HFFc6 (cell line): ENCODE data around the gene CPNE4. TPM values are rescaled to one million over a fixed set of nuclear protein-coding genes. Genes with fewer than 3 reads are reported as not detected.

Experiments
- DNase-seq: peaks from one replicate; pipeline ENCODE4 v3.0.0-alpha.2; 2018
- H3K27ac Mint-ChIP-seq: 2 replicates; pipeline ENCODE4 v1.8.0; 2020; ENCODE audit warnings: mild to moderate bottlenecking, mixed read lengths
- H3K27me3 Mint-ChIP-seq: 2 replicates; pipeline ENCODE4 v1.8.0; 2021; ENCODE audit warnings: mild to moderate bottlenecking, moderate library complexity, mixed read lengths; ENCODE audit not compliant: insufficient read depth
- H3K36me3 Mint-ChIP-seq: 2 replicates; pipeline ENCODE4 v1.8.0; 2021; ENCODE audit warnings: low read depth, mixed read lengths
- H3K4me1 Mint-ChIP-seq: 2 replicates; pipeline ENCODE4 v1.8.0; 2020; ENCODE audit warnings: low read depth, mixed read lengths
- H3K4me3 Mint-ChIP-seq: 2 replicates; pipeline ENCODE4 v1.8.0; 2020; ENCODE audit warnings: mild to moderate bottlenecking, moderate library complexity, mixed read lengths
- H3K9me3 Mint-ChIP-seq: 2 replicates; pipeline ENCODE4 v1.8.0; 2020; ENCODE audit warnings: mild to moderate bottlenecking, mixed read lengths
- total RNA-seq, 6 experiments: library from RNA; stranded (reverse); fragmentation: NEBNext Ultra II Directional; extraction: Animal tissue kit (Norgen Biotek cat#: 25700); gene quantifications; 2 replicates in 1 of 6; 3 replicates in 5 of 6; pipeline ENCODE4 v1.2.3, GENCODE V29; 2021
- TF ChIP-seq, protein P1 (sequence below): fragments of 200-600 bp; sonication (generic); IDR thresholded peaks from 2 replicates; pipeline ENCODE4 v1.5.0; 2021; ENCODE audit warnings: antibody characterized with exemption, mild to moderate bottlenecking

The CPNE4 gene
- total RNA-seq, 6 experiments from 2014 or later: not detected

DNA sequence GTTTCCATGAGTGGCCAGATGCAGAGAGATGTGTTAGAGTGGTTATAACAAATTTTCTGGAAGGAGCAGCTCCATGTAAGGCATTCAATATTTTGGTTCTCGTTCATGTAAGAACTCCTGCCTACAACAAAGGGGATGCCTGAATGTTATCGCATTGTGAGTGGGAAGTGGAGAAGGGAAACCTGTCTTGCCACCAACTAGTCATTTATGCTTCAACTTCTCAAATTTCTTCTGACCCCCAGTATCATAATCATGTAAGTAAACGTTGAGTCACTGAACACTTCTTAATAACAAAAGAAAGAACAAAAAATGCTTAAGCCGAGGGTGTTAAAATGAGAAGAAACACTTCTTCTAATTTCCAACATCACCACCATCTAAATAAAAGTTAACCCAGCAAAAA, 470.0 kb downstream of the CPNE4 start:
- Mint-ChIP-seq H3K27ac (no peak overlapping the region), H3K4me1 (no peaks in the 10 kb centered on the region), H3K4me3 (no peak overlapping the region), H3K9me3 (no peaks in the 10 kb centered on the region), H3K27me3 (peaks cover 21% of the 10 kb centered on the region), H3K36me3 (no peaks in the 10 kb centered on the region)
- no peak for DNase-seq
- TF ChIP-seq, protein P1, sequence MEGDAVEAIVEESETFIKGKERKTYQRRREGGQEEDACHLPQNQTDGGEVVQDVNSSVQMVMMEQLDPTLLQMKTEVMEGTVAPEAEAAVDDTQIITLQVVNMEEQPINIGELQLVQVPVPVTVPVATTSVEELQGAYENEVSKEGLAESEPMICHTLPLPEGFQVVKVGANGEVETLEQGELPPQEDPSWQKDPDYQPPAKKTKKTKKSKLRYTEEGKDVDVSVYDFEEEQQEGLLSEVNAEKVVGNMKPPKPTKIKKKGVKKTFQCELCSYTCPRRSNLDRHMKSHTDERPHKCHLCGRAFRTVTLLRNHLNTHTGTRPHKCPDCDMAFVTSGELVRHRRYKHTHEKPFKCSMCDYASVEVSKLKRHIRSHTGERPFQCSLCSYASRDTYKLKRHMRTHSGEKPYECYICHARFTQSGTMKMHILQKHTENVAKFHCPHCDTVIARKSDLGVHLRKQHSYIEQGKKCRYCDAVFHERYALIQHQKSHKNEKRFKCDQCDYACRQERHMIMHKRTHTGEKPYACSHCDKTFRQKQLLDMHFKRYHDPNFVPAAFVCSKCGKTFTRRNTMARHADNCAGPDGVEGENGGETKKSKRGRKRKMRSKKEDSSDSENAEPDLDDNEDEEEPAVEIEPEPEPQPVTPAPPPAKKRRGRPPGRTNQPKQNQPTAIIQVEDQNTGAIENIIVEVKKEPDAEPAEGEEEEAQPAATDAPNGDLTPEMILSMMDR: no peak

DNA sequence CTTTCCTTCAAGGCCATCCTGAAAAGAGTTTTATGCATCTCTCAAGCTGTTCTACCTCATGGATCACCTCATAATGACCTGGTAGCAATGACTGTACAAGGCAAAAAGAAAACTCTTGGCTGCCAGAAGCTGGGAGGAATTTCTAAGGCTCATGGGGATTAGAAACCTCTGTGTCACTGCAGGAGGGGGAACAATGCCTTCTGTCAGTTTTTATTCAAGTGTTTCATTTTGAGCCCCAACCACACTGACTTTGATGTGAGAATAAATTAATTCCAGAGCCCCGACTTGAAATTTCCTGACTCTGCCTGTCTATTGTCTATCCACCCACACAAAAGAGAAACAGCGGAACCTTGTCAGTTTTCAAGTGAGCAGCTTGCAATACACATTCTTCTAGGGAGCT, 473.3 kb downstream of the CPNE4 start:
- H3K36me3 Mint-ChIP-seq: no peaks in the 10 kb centered on the region
- TF ChIP-seq, protein P1: no peak
- no peak for DNase-seq
- H3K27me3 Mint-ChIP-seq: peaks cover 21% of the 10 kb centered on the region
- H3K4me3 Mint-ChIP-seq: no peak overlapping the region
- H3K9me3 Mint-ChIP-seq: no peaks in the 10 kb centered on the region
- H3K4me1 Mint-ChIP-seq: no peaks in the 10 kb centered on the region
- H3K27ac Mint-ChIP-seq: no peak overlapping the region

DNA sequence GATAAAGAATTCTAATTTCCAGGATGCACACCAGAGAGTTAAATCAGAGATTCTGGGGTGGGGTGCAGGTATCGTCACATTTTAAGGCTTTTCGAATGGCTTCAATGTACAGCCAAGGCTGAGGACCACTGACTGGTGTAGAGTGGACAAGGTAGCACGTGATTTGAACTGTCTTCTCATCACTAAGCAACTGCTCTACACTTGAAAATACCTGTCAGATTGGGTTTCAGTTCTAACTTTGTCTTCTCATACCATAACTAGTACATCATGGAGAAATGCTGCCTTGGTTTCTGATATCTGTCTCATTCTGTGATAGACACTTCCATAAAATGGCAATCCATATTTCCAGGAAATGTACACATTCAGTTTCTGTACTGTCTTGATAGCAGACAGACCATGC, 474.0 kb downstream of the CPNE4 start:
- Mint-ChIP-seq H3K4me3 (no peak overlapping the region), H3K4me1 (no peaks in the 10 kb centered on the region), H3K27ac (no peak overlapping the region), H3K9me3 (no peaks in the 10 kb centered on the region), H3K36me3 (no peaks in the 10 kb centered on the region), H3K27me3 (peaks cover 17% of the 10 kb centered on the region)
- DNase-seq: no peak
- TF ChIP-seq, protein P1: no peak

DNA sequence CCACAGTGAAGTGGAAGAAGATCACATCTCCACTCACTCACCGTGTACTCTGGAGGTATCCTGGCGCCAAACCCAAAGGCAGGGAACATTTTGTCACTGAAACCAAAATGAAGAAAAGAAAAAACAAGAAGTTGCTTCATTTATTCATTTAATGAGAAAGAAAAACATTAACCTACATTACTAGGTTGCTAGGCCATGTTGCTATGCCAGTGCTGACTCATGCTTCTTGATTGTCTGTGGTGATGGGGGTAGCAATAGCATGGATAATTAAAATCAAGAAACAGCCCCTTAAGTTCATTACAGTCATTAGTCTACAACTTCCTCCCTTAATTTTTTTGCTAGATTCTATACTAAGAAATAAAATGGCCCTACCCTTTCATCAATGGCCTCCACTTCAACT, 479.4 kb downstream of the CPNE4 start:
- Mint-ChIP-seq H3K27me3 (peaks cover 10% of the 10 kb centered on the region), H3K36me3 (no peaks in the 10 kb centered on the region), H3K4me3 (no peak overlapping the region), H3K27ac (no peak overlapping the region), H3K4me1 (no peaks in the 10 kb centered on the region), H3K9me3 (no peaks in the 10 kb centered on the region)
- no peak for DNase-seq
- TF ChIP-seq, protein P1: no peak

DNA sequence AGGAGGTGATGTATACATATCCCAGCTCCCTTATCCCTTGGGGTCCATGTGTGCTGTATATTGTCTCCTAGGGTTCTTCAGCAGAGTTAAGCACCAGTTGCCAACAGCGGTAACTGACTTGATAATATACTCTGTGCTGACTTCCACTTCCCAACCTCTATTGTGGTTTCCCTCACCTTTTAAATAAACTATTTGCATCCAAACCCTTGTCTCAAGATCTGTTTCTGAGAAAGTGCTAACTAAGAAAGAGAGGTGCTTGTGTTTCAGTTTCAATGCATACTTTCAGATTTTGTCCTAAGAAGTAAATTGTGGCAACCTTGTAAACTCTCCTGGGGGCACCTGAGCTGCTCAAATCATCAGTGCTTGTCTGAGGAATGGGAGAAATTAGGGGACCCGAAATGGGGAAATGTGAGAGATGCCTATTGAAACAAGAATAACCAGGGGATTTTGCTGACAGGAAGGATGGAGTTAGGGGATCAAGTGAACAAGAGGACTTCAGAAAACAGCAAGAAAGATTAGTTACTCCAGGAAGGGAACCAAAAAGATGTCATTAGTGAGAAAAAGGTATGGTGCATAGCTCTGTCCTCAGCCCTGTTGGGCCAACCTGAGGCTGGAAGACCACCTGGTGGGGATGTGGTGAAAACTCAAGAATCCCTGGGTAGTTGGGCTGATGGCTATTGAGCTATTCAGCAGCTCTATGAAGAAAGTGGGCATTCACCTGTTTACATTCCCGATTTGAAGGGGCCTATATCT, 481.1 kb downstream of the CPNE4 start:
- no peak overlapping the region for H3K27ac Mint-ChIP-seq
- TF ChIP-seq, protein P1: no peak
- no peak overlapping the region for H3K4me3 Mint-ChIP-seq
- no peaks in the 10 kb centered on the region for H3K36me3 Mint-ChIP-seq
- peaks cover 5% of the 10 kb centered on the region; the same call in 1 of the 2 replicates for H3K27me3 Mint-ChIP-seq
- H3K4me1 Mint-ChIP-seq: no peaks in the 10 kb centered on the region
- no peak for DNase-seq
- H3K9me3 Mint-ChIP-seq: no peaks in the 10 kb centered on the region
